OCI-LY3 (cell line): ENCODE results near the gene CACNA1E.

Experiments
- CTCF ChIP-seq: fragments of 200-600, 300-600 bp; sonication (generic); IDR thresholded peaks from 2 replicates; pipeline ENCODE4 v1.5.1; 2014; ENCODE audit warnings: antibody characterized with exemption, low read length, low read depth
- EZH2phosphoT487 ChIP-seq: fragments of 200-600 bp; shearing (Covaris generic); IDR thresholded peaks from 2 replicates; pipeline ENCODE4 v1.6.1; 2018; ENCODE audit warnings: antibody characterized with exemption, mixed run types, low read depth

GRCh38 chr1:181559142-181559541 is 75.8 kb downstream of the CACNA1E start:
- TF ChIP-seq CTCF (no peak), EZH2phosphoT487 (no peak)
